Measurements from ENCODE around the gene MTERF1. TPM values are rescaled to one million over a fixed set of nuclear protein-coding genes. Genes with fewer than 3 reads are reported as not detected.

The MTERF1 gene
- total RNA-seq, 1 donor = 14.5 TPM

- H3K9me3 ChIP-seq (ENCODE audit: low read depth, low read length) = peaks cover 7% of the 10 kb centered on the region
Measured at GRCh38 chr7:91824201-91824600, 56.3 kb downstream of the MTERF1 start.

More at GRCh38 chr7:91824201-91824600, 56.3 kb downstream of the MTERF1 start:
- Histone ChIP-seq H3K4me3 (ENCODE audit: low read length) (no peak overlapping the region), H3K4me1 (ENCODE audit: insufficient read depth, low read length) (no peaks in the 10 kb centered on the region), H3K27me3 (ENCODE audit: insufficient read depth, low read length) (no peaks in the 10 kb centered on the region)

Other genes starting within 250 kb of the MTERF1 start
- gene AKAP9, start 60.2 kb upstream of the MTERF1 start, total RNA-seq = 86.3 TPM

Measured in mononuclear cell (primary cell).